OCI-LY1 (cell line): Measurements from ENCODE around the gene COPE.

ENCODE experiments used
- H2AFZ ChIP-seq: fragments of 200-600 bp; sonication (generic), shearing (Covaris generic); 2 replicates; pipeline ENCODE4 v1.6.0; 2014; ENCODE audit warnings: antibody characterized with exemption, mild to moderate bottlenecking, low read length
- H3F3A ChIP-seq: fragments of 200-600 bp; sonication (generic), shearing (Covaris generic); 2 replicates; pipeline ENCODE4 v1.6.0; 2014; ENCODE audit warnings: mild to moderate bottlenecking, antibody characterized with exemption, low read length, moderate library complexity; ENCODE audit not compliant: insufficient read depth
- H3K27ac ChIP-seq: fragments of 200-600 bp; sonication (generic); 2 replicates; pipeline ENCODE4 v1.5.1; 2014; ENCODE audit warnings: low read length, mixed run types, mild to moderate bottlenecking, low read depth; ENCODE audit not compliant: poor library complexity, severe bottlenecking
- H3K27me3 ChIP-seq: fragments of 200-600 bp; sonication (generic); 2 replicates; pipeline ENCODE4 v1.6.0; 2014; ENCODE audit warnings: antibody characterized with exemption, mild to moderate bottlenecking, low read length, moderate library complexity; ENCODE audit not compliant: insufficient read depth
- H3K36me3 ChIP-seq: fragments of 200-600 bp; sonication (generic); 2 replicates; pipeline ENCODE4 v1.6.1; 2014; ENCODE audit warnings: mild to moderate bottlenecking, antibody characterized with exemption, low read length, moderate library complexity, mixed read lengths; ENCODE audit not compliant: insufficient read depth
- H3K4me1 ChIP-seq: fragments of 200-600 bp; sonication (generic); 2 replicates; pipeline ENCODE4 v1.5.1; 2014; ENCODE audit warnings: mild to moderate bottlenecking, low read length, moderate library complexity; ENCODE audit not compliant: insufficient read depth, severe bottlenecking
- H3K4me2 ChIP-seq: fragments of 200-600 bp; sonication (generic), shearing (Covaris generic); 2 replicates; pipeline ENCODE4 v1.6.1; 2014; ENCODE audit warnings: low read length
- H3K4me3 ChIP-seq: fragments of 200-600 bp; sonication (generic); 2 replicates; pipeline ENCODE4 v1.5.1; 2014; ENCODE audit warnings: low read length, low read depth, mild to moderate bottlenecking, mixed read lengths; ENCODE audit not compliant: poor library complexity, severe bottlenecking
- H3K79me2 ChIP-seq: fragments of 200-600 bp; shearing (Covaris generic); 2 replicates; pipeline ENCODE4 v1.6.1; 2016; ENCODE audit warnings: mixed run types, low read length, mixed read lengths; ENCODE audit not compliant: insufficient read depth
- H3K9ac ChIP-seq: fragments of 200-600 bp; sonication (generic), shearing (Covaris generic); 2 replicates; pipeline ENCODE4 v1.6.1; 2014; ENCODE audit warnings: mild to moderate bottlenecking, low read length, mixed read lengths
- H3K9me2 ChIP-seq: fragments of 200-600 bp; sonication (generic), shearing (Covaris generic); 2 replicates; pipeline ENCODE4 v1.6.1; 2014; ENCODE audit warnings: low read depth, mild to moderate bottlenecking, low read length, mixed read lengths
- H3K9me3 ChIP-seq: fragments of 200-600 bp; shearing (Covaris generic); 2 replicates; pipeline ENCODE4 v1.6.1; 2014; ENCODE audit warnings: low read length, mixed read lengths
- H4K20me1 ChIP-seq: fragments of 200-600 bp; sonication (generic), shearing (Covaris generic); 2 replicates; pipeline ENCODE4 v1.6.0; 2016; ENCODE audit warnings: mild to moderate bottlenecking, low read length; ENCODE audit not compliant: insufficient read depth
- CTCF ChIP-seq: fragments of 200-600 bp; sonication (generic), shearing (Covaris generic); IDR thresholded peaks from 2 replicates; pipeline ENCODE4 v1.5.1; 2017; ENCODE audit warnings: mild to moderate bottlenecking, antibody characterized with exemption, low read length, moderate library complexity, mixed read lengths
- EZH2 ChIP-seq: fragments of 200-600 bp; sonication (generic), shearing (Covaris generic); IDR thresholded peaks from 2 replicates; pipeline ENCODE4 v1.8.0; 2017; ENCODE audit warnings: borderline replicate concordance, mixed run types, mild to moderate bottlenecking, antibody characterized with exemption, low read length, moderate library complexity, mixed read lengths

COPE gene

GRCh38 chr19:18940769-18941627 lies 21.8 kb upstream of the COPE start, which contains the start of gene HOMER3:
Gene HOMER3, minus strand, starts transcription at chr19:18941217. Its CDS starts 2,235 bp downstream, at chr19:18938982.
- Histone ChIP-seq H3K27me3 (peaks cover 3% of the 10 kb centered on the region; the same call in 1 of the 2 replicates), H3K27ac (no peak within 1 kb of the TSS), H3K9me3 (no peaks in the 10 kb centered on the region), H4K20me1 (no peaks in the 10 kb centered on the region), H3K4me1 (peaks cover 9% of the 10 kb centered on the region), H3K79me2 (no peaks in the 10 kb centered on the region), H3K4me3 (peak within 1 kb of the TSS; percentile 54), H2AFZ (no peak within 1 kb of the TSS), H3K4me2 (peak within 1 kb of the TSS; percentile 65), H3K9ac (peak within 1 kb of the TSS; percentile 42; the same call in 1 of the 2 replicates), H3F3A (no peaks in the 10 kb centered on the region), H3K36me3 (no peaks in the 10 kb centered on the region), H3K9me2 (no peaks in the 10 kb centered on the region)
- TF ChIP-seq EZH2 (no peak), CTCF (no peak)

GRCh38 chr19:18939922-18940768 lies 21.0 kb upstream of the COPE start:
- H3K79me2 ChIP-seq: no peaks in the 10 kb centered on the region
- no peaks in the 10 kb centered on the region for H3K9me2 ChIP-seq
- H3K9ac ChIP-seq: peak overlapping the region; percentile 42; the same call in 1 of the 2 replicates
- peaks cover 3% of the 10 kb centered on the region; the same call in 1 of the 2 replicates for H3K27me3 ChIP-seq
- H2AFZ ChIP-seq: no peak overlapping the region
- H3K9me3 ChIP-seq: no peaks in the 10 kb centered on the region
- no peaks in the 10 kb centered on the region for H4K20me1 ChIP-seq
- peak overlapping the region; percentile 65 for H3K4me2 ChIP-seq
- H3K4me1 ChIP-seq: peaks cover 9% of the 10 kb centered on the region
- no peak overlapping the region for H3K27ac ChIP-seq
- no peaks in the 10 kb centered on the region for H3F3A ChIP-seq
- TF ChIP-seq EZH2 (no peak), CTCF (no peak)
- H3K4me3 ChIP-seq: peak overlapping the region; percentile 54
- H3K36me3 ChIP-seq: no peaks in the 10 kb centered on the region

- Histone ChIP-seq H3K9me3 (no peaks in the 10 kb centered on the region), H3K79me2 (no peaks in the 10 kb centered on the region), H3K36me3 (no peaks in the 10 kb centered on the region), H3K9ac (no peak overlapping the region), H3K4me2 (no peak overlapping the region), H3K4me3 (no peak overlapping the region), H4K20me1 (no peaks in the 10 kb centered on the region), H3K9me2 (no peaks in the 10 kb centered on the region), H2AFZ (no peak overlapping the region), H3K27ac (no peak overlapping the region), H3K4me1 (peaks cover 9% of the 10 kb centered on the region), H3K27me3 (peaks cover 3% of the 10 kb centered on the region; the same call in 1 of the 2 replicates), H3F3A (no peaks in the 10 kb centered on the region)
- TF ChIP-seq EZH2 (no peak), CTCF (no peak)
Measured at GRCh38 chr19:18939163-18939562, 20.0 kb upstream of the COPE start.
